ENCODE measurements around the gene GABRA5.
"Not testable (repeated sequence)": the region's sequence is repeated elsewhere in the genome, so short reads cannot be mapped to it uniquely, and the experiment has no call there.

Gene GABRA5

DNA sequence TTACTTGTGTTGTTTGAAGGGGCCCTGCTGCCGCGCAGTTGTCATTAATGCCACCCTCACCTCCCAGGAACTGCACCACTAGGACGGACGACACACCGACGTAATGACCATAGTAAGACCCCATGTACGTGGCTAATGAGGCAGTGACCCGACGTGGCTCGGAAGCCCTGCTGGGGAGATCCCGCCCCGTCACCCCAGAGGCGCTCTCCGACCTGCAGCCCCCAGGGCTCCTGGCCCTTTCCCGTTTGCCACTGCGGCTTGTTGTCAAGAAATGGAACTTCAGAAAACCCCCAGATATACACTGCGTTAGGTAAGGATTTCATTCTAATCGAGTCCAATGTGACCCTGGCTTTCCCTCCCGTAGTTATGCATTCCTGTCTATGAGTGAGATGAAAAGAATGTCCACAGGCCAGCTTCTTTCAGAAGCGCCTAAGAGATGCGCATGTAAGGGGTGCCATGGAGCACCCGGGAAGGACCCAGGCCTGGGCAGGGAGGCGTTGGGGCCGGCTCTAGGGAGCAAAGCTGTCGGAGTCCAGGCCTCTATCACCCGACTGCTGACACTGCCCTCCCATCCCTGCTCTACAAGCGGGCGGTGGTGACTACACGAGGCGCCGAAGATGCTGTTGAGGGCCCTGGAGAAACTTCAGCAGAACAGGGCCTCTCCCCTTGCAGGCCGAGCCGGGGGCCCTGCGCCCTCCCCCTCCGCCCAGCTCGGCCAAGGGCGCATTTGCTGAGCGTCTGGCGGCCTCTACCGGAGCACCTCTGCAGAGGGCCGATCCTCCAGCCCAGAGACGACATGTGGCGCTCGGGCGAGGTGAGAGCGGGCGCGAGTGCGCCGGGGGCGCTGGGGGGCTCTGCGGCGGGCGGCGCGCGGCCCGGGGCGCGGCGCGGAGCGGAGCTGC is at the start of gene GABRA5:
Gene GABRA5 (plus strand): TSS at position 765 of the 902 bp plus-strand sequence. CDS start 2,187 bp downstream, outside the sequence.
- no peak for DNase-seq

DNA sequence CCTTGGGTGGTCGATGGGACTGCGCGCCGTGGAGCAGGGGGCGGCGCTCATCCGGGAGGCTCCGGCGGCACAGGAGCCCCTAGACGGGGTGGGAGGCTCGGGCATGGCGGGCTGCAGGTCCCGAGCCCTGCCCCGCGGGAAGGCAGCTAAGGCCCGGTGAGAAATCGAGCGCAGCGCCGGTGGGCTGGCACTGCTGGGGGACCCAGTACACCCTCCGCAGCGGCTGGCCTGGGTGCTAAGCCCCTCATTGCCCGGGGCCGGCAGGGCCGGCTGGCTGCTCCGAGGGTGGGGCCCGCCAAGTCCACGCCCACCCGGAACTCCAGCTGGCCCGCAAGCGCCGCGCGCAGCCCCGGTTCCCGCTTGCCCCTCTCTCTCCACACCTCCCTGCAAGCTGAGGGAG is 35.7 kb upstream of the GABRA5 start:
- not testable (repeated sequence) for DNase-seq

DNA sequence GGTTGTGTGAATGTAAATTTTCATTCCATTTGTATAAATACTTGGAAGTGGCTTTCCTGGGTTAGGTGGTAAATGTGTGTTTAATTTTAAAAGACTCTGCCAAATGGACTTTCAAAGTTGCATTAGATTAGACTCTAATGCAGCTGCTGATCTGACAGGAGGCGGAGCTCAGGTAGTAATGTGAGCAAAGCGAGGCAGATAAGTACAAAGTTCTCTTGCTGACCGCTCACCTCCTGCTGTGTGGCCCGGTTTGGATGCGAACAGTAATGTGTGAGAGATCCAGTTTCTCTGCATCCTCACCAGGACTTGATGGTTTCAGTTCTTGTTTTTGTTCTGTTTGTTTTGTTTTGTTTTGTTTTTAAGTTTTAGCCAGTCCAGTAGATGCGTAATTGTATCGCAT is 34.9 kb upstream of the GABRA5 start:
- no peak for DNase-seq

DNA sequence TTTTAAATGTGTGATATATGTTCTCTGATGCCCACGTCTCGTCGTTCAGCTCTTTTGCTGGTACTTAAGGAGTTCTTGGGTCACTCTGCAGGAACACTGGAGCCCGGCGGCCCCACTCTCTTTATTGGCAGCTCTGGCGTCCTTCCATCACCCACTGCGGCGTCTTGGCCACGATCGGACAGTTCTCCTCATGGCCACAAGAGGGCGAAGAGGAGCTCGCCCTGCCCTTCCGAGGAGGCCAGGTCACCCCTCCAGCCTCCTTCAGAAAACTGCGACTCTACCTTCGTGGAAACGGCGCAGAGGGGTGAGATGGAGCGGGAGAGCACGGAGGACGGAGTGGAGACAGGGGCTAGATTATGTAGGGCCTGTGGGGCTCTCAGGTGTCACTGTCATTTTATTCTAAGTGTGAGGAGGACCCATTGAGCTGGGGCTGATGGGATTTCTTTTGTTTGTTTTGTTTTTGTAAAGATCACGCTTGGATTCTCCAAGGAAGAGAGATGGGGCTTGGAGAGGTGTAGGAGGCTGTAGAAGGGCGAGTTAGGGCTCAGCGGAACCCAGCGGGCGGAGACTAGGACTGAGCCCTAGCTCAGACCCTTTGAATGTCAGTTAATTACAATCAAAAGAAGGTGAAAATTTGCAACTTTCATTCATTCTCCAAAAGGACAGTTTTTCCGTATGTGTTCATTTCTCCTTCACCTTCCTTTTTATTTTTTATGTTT is 28.0 kb upstream of the GABRA5 start:
- no peak for DNase-seq

DNA sequence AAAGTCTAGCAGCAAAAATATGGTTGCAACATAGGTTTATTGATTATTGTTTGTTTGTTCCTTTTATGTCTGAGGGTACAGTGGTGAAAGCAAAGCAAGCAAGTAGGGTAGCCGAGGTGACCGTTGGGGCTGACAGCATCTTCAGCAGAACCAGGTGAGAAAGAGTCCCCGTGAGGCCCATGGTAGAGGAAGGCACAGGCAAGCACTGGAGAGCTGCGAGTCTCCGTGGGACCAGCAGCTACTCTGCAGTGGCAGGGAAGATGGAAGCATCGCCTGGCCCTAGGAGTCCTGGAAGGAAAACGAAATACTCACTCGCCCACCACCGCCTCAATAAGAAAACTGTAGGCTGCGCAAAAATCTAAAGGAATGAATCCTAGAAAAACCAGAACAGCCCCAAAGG is 25.3 kb upstream of the GABRA5 start:
- no peak for DNase-seq

DNA sequence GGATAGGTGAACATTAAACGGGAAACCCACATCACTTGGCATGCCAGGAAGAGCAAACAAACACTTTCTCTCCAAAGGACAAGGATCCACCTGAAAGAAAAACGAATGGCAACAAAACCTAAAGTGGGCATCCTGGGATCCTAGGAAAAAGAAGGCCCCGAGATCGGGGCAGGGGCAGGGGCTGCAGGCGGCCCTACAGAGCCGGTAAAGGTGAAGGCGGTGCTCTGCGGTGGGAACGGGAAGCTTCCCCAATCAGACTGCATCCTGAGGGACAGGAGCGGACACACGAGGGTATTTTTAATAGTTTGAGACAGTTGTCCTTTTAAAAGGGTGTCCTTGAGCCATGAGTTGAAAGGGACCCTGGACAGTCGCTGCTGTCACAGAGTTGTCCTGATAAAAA is 24.9 kb upstream of the GABRA5 start:
- DNase-seq, result no peak

DNA sequence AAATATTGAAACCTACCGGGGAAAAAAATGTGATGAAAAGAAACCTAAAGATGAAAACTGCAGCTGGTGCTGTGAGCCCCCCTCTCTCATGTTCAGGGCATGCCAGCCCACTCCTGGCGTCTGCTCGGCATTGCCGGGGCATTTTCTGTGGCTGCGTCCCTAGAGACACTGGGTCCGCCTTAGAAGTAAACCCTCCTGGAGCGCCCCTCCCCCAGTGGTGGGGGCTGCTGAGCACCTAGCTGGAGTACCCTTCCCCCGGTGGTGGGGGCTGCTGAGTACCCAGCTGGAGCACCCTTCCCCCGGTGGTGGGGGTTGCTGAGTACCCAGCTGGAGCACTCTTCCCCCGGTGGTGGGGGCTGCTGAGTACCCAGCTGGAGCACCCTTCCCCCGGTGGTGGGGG is 24.5 kb upstream of the GABRA5 start:
- DNase-seq, result no peak

DNA sequence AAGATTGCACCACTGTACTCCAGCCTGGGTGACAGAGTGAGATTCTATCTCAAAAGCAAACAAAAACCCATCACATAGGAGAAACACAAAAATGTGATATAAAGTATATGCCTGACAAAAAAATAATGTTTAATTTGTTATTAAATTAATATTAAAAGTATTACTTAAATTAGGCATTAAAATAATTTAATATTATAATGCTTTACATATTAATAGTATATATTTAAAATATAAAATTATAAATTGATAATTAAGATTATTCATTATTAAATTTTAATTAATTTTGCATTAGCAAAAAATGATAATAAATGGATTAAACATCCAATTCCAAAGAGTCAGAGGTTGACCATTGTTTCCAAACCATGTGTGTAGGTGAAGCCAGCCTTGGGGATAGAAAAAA is 22.0 kb upstream of the GABRA5 start:
- no peak for DNase-seq

DNA sequence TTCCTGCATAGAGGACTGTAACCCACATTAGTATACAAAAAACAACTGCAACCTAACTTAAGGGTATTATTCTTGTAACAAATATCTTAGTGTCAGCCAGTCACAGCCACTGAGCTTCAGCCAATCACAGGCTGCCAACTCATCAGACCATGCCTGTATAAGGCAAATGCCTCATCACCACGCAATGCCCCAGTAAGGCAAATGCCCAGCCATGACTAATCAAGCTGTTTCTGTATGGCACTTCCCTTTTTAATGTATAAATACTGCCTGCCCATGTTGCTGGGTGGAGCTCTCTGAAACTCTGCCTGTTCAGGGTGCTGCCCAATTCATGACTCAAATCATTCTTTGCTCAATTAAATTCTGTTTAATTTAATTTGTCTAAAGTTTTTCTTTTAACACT is 18.4 kb upstream of the GABRA5 start:
- no peak for DNase-seq

DNA sequence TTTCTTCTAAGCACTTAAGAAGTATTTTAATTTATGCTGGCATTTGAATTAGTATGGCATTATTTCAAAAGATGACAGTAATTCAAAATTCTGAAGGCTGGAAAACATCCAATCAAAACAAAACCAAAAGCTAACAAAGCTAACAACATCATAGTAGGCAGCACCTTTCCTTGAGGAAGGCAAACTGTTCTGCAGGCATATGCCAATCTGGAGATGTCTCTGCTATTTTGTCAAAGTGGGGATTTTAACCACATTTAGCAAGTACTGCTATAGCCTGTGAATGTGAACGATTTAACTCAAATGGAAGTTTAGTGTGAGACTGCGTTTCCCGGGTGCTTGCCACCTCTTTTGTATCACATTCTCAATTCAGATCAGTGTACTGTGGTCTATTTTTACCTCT is 16.7 kb upstream of the GABRA5 start:
- DNase-seq, result no peak

DNA sequence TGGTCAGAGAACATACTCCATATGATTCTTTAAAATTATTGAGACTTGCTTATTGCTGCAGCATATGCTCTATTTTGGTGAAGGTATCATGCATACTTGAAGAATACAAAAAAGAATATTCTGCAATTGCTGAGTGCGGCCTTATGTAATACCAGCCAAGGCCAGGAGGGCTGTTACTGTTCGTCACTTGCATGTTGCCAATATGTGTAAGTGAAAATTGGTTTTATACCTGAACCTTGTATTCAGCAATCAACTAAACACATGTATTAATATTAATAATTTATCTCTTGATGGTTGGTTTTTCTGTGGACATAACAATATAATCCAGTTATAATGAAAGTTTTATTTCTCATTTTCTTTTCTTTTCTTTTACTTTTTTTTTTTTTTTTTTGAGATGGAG is 13.9 kb upstream of the GABRA5 start:
- no peak for DNase-seq

DNA sequence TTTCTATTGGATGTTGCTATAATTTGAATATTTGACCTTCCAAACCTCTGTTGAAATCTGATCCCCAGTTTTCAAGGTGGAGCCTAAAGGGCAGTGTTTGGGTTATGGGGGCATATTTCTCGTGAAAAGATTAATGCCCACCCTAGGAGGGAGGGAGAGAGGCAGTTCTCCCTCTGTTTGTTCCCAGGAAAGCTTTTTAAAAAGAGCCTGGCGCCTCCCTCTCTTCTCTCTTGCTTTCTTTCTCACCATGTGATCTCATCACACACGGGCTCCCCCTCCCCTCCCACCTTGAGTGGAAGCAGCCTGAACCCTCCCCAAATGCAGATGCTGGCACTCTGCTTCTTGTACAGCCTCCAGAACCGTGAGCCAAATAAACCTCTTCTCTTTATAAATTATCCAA is 12.4 kb upstream of the GABRA5 start:
- no peak for DNase-seq

DNA sequence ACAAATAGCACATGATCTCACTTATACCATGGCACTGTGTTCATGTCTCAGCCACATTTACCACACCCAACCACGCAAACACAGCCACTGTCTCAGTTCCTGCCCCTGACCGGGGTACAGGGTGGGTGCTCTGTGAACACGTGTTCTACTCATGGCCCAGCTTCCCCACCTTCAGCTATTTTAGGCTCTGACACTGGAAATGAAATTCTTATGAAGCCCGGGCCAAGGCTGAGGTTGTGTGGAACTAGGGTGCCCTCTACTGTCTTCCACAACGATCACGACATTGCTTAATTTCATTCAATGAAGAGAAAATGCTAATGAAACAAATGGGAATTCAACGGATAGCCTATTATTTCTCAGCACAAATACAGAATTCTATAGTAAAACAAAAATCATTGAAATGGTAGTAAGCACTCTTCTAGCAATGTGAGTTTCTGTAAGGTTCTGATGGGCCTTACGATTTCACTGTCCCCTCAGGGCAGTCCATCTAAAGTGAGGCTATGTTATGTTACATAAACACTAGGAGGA is 2.1 kb upstream of the GABRA5 start:
- DNase-seq, result peak; percentile 8

DNA sequence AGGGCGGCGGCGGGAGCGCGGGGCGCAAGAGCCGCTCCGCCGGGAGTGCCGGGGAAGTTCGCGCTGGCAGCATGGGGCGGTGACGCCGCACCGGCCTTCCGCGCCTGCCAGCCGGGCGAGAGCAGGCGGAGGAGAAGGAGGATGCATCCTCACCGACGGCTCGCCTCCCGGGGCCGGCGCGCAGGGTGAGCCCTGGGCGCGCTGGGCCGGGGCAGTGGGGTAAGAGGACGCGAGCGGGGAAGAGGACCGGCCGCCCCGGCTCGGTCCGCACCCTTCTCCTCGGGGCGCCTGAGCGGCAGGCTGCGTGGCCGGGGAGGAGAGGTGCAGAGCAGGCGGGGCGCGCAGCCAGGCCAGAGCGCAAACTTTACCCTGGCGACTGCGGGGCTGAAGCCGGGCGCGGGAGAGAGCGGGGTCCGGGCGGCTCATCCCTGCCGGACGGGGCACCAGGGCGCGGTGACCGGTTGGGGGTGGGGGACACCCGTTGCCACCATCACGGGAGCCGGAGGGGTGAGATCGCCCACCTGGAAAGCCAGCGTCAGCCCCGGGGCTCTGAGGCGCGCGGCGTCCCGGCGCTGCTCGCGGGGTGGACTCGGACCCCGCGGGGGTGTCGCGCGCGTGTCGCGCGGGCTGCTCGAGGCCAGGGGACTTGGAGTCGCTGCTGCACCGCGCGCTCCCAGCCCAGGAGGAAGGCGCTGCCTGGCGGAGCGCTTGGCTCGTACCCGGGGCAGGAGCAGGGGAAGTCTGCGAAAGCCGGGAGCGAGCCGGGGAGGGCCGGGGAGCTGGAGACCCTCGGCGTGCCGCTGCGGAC is 542 bp downstream of the GABRA5 start:
- DNase-seq, result no peak

DNA sequence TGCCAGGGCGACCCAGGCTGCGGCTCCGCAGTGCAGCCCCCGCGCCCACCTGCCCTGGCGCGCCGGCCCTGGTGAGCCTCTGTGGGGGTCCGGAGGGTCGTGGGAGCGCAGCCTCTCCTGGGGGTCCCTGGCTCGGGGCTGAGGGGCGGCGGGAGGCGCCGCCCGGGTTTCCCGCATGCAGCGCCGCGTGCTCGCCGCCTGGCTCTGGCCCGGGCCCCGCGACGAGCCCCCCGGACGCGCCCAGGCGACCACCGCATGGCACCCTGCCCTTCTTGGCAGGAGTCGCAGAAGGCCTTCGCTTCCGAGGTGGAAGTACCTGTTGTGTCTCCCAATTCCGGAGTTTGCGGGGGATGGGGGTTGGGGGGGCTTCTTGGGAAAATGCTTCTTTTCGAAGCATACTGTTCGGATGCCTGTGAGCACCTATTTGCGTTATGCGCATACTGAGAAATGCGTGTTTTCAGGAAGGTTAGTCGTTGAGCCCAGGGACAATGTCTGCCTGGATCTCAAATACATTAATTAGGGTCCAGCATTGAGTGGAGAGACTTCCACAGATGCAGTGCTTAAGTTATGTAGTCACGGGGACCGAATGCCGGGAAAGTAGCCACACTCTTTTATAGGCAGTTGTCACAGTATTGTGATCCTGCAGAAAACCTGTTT is 1.3 kb downstream of the GABRA5 start:
- DNase-seq, result no peak

DNA sequence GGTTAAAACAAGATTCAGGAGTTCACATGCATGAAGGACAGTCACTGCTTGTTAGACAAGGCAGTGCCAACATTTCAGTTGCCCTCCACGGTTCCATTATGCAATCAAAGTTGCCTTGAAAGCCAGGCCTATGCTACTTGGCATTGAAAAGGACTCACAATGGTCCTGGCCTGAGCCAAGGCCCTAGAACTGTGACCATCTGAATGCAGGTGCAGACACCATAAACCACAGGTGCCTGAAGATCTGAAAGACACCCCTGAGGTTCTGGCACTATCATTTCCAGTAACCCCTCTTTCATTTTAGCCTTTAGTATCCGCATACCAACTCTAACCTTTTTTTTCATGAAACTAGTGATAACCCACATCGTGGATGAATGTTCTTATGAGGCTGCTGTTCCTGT is 2.8 kb downstream of the GABRA5 start:
- DNase-seq, result no peak

DNA sequence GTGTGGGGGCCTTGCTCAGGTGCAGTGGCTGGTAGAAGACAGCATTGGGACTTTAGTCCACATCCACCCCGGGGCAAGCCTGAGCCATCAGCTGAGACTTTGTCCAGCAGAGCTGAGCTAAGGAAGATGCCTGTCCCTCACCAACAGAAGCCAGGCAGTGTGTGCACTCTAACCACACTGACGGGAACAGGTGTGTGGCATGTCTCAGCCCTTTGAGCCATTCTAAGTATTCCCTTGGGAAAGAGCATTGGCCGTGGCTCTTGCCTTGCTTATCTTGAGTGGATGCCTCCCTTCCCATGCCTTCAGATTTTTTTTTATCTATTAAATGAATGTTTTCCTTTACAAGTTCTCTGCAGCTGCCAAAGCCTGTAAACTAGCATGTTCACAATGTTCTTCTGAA is 3.5 kb downstream of the GABRA5 start:
- DNase-seq, result no peak

DNA sequence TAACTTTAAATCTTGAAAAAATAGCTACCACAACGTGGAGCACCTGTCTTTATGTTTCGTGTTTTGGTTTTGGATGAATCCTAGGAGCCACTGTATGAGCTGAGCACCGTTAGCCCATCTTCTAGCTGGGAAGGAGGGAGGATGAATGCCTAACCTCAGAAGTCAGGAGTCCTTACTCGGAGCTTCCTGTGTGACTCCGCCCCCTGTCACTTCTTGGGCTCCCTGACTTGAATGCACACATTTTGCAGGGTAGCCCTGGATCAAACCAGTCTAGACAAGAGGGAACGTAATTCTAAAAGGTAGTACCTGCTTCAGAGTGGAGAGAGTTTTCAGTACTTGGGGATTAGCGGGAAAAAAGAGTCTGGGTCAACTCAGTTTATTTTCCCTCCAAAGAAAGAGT is 5.3 kb downstream of the GABRA5 start:
- DNase-seq, result no peak

DNA sequence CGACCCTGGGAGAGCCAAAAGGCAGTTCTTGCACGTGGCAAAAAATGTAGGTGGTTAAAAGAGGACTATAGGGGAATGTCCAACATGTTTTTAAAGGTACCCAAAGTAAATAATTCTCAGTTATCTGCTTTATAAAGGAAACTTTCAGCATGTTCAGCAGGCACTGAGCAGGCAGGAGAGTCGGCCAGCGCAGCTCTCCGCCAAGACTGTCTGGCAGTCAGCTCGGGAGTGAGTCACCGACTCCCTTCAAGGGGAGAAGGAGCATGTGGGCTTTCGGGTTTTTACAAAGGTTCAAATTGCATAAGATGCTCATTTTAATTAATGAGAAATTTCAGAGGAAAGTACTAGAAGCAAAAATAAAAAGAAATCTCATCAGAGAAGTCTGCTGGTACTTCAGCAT is 7.0 kb downstream of the GABRA5 start:
- no peak for DNase-seq

DNA sequence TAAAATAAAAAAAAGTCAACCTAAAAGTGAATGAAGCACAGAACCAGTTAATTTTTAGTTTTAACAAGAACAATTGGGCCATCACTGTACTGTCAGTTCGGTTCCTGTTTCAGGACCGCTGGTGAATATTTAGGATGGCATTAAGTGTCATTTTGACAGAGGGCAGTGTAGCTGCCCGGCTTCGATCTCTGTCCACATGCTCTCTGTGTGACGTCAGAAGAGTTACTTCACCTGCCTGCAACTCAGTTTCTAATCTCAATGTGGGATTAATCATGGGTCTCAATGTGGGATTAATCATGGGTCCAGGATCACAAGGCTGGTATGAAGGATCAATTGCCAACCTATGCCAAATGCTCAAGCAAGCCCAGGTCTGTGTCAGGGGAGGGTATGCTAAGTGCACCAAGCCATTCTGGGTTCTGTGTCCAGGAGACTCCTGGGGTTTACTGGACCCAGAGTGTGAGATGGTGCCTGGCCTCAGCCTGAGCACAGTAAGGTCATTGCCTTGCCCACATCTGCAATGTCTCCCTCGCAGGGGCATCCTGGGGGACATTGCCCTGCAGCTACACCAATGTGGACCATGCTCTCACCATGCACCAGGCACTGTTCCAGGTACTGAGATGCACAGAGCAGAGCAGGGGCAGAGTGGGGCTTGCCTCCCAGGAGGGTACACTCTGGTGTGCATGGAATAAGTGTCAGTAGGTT is 8.1 kb downstream of the GABRA5 start:
- no peak for DNase-seq

DNA sequence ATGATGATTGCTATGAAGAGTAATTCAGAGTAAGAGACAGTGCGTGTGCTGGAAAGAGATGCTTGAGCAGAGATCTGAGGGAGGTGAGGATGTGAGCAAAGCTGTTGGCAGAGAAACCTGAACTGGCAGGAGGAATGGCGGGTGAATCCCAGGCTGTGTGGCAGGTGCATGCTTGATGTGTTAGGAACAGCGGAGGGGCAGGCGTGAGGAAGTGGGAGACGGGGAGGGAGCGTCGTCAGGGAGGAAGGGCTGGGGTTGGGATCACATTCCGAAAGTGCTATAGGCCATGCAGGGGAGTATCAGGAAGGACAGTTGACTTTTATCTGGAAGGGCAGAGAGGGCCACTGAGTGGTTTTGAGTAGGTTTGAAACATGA is 8.6 kb downstream of the GABRA5 start:
- DNase-seq, result no peak

DNA sequence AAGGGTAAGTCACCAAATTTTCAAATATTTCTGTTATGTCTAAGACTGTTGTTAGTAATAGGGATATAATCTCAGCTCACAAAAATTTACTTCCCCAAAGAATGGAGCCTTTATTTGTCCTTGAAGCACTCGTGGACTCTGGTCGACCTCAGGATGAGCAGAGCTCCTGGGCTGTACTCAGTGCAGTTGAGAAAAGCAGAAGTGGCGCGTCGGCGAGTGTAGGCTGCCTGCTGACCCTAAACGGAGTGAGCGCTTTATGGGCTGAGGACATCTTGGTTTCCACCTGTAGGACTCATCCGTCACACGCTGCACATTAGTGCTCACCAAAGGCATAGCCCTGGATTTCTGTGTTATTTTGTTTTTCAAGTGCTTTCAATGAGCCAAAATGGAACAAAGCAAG is 11.0 kb downstream of the GABRA5 start:
- no peak for DNase-seq
